Lower leg skin (tissue), 3 donors: Measurements from ENCODE around the gene NLRX1.
"Not testable (repeated sequence)": the region's sequence is repeated elsewhere in the genome, so short reads cannot be mapped to it uniquely, and the experiment has no call there.

ENCODE experiments used
- CTCF ChIP-seq, 3 donors: fragments of 450-650 bp; IDR thresholded peaks; one replicate each; pipeline ENCODE4 v1.5.1; 2016; ENCODE audit warnings: antibody characterized with exemption in 3 of 3, mild to moderate bottlenecking in 3 of 3, moderate library complexity in 2 of 3
- POLR2A ChIP-seq, 2 donors: fragments of 450-650 bp; IDR thresholded peaks; one replicate each; pipeline ENCODE4 v1.6.1; 2016 to 2017; ENCODE audit warnings: antibody characterized with exemption in 2 of 2, mild to moderate bottlenecking in 1 of 2, moderate library complexity in 1 of 2

- TF ChIP-seq POLR2A, CTCF (IDR thresholded peaks at IDR 0.05): not testable (repeated sequence)
These were observed 22.7 kb downstream of the NLRX1 start for GRCh38 chr11:119191265-119191664.
